Measurements from ENCODE around the gene RC3H1. TPM values are rescaled to one million over a fixed set of nuclear protein-coding genes. Genes with fewer than 3 reads are reported as not detected.

Gene RC3H1
- polyA plus RNA-seq, 1 of the 3 experiments (the other 2 are of a cell fraction), result 2.9 TPM

DNA sequence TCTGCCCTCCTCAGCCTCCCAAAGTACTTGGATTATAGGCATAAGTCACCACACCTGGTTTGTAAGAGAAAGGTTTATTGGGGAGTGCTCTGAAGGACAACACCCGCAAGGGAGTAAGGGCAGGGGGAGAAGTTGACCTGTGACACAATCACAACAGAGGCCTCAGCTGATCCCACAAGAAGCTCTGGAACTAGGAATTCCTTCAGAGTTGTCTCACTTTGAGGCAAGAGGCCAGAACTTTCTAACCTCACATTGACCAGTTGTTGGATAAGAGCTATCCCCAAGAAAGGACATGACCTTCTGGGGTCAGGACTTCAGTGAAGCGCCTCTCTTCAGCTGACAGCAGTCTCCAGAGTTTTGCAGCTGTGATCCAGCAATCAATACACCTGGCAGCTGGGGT lies 27.4 kb upstream of the RC3H1 start:
- WGBS (ENCODE audit: low lambda C conversion rate), result 93% methylated on average over 2 of the region's 2 CpGs
- no peak for DNase-seq
- no peaks in the 10 kb centered on the region for H3K4me1 ChIP-seq (ENCODE audit: control insufficient read depth in 1 of 2, insufficient read depth in 2 of 2, low read depth in 1 of 2, low read length in 1 of 2)
- POLR2A ChIA-PET, result no interaction called here
- H4K20me1 ChIP-seq (ENCODE audit: insufficient read depth), result no peaks in the 10 kb centered on the region
- no peaks in the 10 kb centered on the region for H3K27me3 ChIP-seq (ENCODE audit: insufficient read depth)
- H3K36me3 ChIP-seq (replicated peaks in 1 of 2; ENCODE audit: control insufficient read depth in 1 of 2, insufficient read depth in 2 of 2, low read length in 1 of 2), result no peaks in the 10 kb centered on the region
- H3K9me3 ChIP-seq, result no peaks in the 10 kb centered on the region
- no peak overlapping the region for H3K9ac ChIP-seq
- H3K27ac ChIP-seq (ENCODE audit: low read depth in 2 of 2, low read length in 1 of 2), result no peak overlapping the region
- H2AFZ ChIP-seq (ENCODE audit: low read depth), result no peak overlapping the region
- H3K79me2 ChIP-seq (ENCODE audit: insufficient read depth), result no peaks in the 10 kb centered on the region
- H3K4me2 ChIP-seq, result no peak overlapping the region
- no peak overlapping the region for H3K4me3 ChIP-seq (ENCODE audit: low read depth in 2 of 2, low read length in 1 of 2)
- TF ChIP-seq RAD21 (IDR thresholded peaks at IDR 0.05; ENCODE audit: low read length) (no peak), SMC3 (IDR thresholded peaks at IDR 0.05; ENCODE audit: low read depth, low read length) (no peak), RXRA (IDR thresholded peaks at IDR 0.05; ENCODE audit: borderline replicate concordance, low read depth) (no peak), EP300 (IDR thresholded peaks at IDR 0.05; ENCODE audit: borderline replicate concordance in 1 of 2, low read depth in 1 of 2, low read length in 1 of 2) (no peak), NRF1 (IDR thresholded peaks at IDR 0.05; ENCODE audit: low read depth, low read length) (no peak), FOXJ3 (CRISPR knock-in tag; IDR thresholded peaks at IDR 0.05) (no peak), TAF1 (IDR thresholded peaks at IDR 0.05; ENCODE audit: borderline replicate concordance, low read depth, low read length) (no peak), TEAD4 (IDR thresholded peaks at IDR 0.05; ENCODE audit: borderline replicate concordance, insufficient read depth) (no peak), MXI1 (IDR thresholded peaks at IDR 0.05; ENCODE audit: low read depth, low read length) (no peak), POLR2AphosphoS5 (IDR thresholded peaks at IDR 0.05; ENCODE audit: low read depth, low read length) (no peak), RCOR1 (IDR thresholded peaks at IDR 0.05; ENCODE audit: low read length) (no peak), TCF12 (IDR thresholded peaks at IDR 0.05) (no peak)
- TF ChIP-seq, protein P1, sequence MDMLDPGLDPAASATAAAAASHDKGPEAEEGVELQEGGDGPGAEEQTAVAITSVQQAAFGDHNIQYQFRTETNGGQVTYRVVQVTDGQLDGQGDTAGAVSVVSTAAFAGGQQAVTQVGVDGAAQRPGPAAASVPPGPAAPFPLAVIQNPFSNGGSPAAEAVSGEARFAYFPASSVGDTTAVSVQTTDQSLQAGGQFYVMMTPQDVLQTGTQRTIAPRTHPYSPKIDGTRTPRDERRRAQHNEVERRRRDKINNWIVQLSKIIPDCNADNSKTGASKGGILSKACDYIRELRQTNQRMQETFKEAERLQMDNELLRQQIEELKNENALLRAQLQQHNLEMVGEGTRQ (IDR thresholded peaks at IDR 0.05; ENCODE audit: borderline replicate concordance, low read depth, low read length), result no peak
- TF ChIP-seq, protein P2, sequence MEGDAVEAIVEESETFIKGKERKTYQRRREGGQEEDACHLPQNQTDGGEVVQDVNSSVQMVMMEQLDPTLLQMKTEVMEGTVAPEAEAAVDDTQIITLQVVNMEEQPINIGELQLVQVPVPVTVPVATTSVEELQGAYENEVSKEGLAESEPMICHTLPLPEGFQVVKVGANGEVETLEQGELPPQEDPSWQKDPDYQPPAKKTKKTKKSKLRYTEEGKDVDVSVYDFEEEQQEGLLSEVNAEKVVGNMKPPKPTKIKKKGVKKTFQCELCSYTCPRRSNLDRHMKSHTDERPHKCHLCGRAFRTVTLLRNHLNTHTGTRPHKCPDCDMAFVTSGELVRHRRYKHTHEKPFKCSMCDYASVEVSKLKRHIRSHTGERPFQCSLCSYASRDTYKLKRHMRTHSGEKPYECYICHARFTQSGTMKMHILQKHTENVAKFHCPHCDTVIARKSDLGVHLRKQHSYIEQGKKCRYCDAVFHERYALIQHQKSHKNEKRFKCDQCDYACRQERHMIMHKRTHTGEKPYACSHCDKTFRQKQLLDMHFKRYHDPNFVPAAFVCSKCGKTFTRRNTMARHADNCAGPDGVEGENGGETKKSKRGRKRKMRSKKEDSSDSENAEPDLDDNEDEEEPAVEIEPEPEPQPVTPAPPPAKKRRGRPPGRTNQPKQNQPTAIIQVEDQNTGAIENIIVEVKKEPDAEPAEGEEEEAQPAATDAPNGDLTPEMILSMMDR (IDR thresholded peaks at IDR 0.05), result no peak
- TF ChIP-seq, protein P3, sequence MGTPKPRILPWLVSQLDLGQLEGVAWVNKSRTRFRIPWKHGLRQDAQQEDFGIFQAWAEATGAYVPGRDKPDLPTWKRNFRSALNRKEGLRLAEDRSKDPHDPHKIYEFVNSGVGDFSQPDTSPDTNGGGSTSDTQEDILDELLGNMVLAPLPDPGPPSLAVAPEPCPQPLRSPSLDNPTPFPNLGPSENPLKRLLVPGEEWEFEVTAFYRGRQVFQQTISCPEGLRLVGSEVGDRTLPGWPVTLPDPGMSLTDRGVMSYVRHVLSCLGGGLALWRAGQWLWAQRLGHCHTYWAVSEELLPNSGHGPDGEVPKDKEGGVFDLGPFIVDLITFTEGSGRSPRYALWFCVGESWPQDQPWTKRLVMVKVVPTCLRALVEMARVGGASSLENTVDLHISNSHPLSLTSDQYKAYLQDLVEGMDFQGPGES (IDR thresholded peaks at IDR 0.05; ENCODE audit: low read depth, low read length), result no peak
- TF ChIP-seq, protein P4, sequence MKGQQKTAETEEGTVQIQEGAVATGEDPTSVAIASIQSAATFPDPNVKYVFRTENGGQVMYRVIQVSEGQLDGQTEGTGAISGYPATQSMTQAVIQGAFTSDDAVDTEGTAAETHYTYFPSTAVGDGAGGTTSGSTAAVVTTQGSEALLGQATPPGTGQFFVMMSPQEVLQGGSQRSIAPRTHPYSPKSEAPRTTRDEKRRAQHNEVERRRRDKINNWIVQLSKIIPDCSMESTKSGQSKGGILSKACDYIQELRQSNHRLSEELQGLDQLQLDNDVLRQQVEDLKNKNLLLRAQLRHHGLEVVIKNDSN (IDR thresholded peaks at IDR 0.05; ENCODE audit: borderline replicate concordance, low read depth), result no peak
- TF ChIP-seq, protein P5, sequence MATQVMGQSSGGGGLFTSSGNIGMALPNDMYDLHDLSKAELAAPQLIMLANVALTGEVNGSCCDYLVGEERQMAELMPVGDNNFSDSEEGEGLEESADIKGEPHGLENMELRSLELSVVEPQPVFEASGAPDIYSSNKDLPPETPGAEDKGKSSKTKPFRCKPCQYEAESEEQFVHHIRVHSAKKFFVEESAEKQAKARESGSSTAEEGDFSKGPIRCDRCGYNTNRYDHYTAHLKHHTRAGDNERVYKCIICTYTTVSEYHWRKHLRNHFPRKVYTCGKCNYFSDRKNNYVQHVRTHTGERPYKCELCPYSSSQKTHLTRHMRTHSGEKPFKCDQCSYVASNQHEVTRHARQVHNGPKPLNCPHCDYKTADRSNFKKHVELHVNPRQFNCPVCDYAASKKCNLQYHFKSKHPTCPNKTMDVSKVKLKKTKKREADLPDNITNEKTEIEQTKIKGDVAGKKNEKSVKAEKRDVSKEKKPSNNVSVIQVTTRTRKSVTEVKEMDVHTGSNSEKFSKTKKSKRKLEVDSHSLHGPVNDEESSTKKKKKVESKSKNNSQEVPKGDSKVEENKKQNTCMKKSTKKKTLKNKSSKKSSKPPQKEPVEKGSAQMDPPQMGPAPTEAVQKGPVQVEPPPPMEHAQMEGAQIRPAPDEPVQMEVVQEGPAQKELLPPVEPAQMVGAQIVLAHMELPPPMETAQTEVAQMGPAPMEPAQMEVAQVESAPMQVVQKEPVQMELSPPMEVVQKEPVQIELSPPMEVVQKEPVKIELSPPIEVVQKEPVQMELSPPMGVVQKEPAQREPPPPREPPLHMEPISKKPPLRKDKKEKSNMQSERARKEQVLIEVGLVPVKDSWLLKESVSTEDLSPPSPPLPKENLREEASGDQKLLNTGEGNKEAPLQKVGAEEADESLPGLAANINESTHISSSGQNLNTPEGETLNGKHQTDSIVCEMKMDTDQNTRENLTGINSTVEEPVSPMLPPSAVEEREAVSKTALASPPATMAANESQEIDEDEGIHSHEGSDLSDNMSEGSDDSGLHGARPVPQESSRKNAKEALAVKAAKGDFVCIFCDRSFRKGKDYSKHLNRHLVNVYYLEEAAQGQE (IDR thresholded peaks at IDR 0.05; ENCODE audit: low read depth, low read length), result no peak
- CTCF ChIA-PET, result no interaction called here
- H3F3A ChIP-seq (replicated peaks; ENCODE audit: insufficient read depth), result peaks cover 5% of the 10 kb centered on the region
- H3K9me2 ChIP-seq, result no peaks in the 10 kb centered on the region
